Keratinocyte (primary cell): ENCODE measurements around the gene SOCS6.
"Not testable (repeated sequence)": the region's sequence is repeated elsewhere in the genome, so short reads cannot be mapped to it uniquely, and the experiment has no call there.

Source experiments
- CTCF ChIP-seq, 3 experiments: IDR thresholded peaks in 1 of 3; conservative IDR thresholded peaks in 1 of 3; optimal IDR thresholded peaks in 1 of 3; 2 replicates in 2 of 3; 3 replicates in 1 of 3; pipeline versions ENCODE3 to v1.5.1; 2011; ENCODE audit warnings: low read length in 3 of 3, mild to moderate bottlenecking in 3 of 3, moderate library complexity in 2 of 3, control low read depth in 1 of 3, inconsistent platforms in 1 of 3; ENCODE audit not compliant: insufficient read depth in 2 of 3; ENCODE audit errors: extremely low read depth in 1 of 3
- EZH2 ChIP-seq: IDR thresholded peaks from one replicate; pipeline ENCODE4 v1.6.1; 2012; ENCODE audit warnings: inconsistent platforms, mild to moderate bottlenecking, low read length, moderate library complexity

GRCh38 chr18:70249861-70250260 is 39.0 kb upstream of the SOCS6 start:
- TF ChIP-seq CTCF (optimal IDR thresholded peaks at IDR 0.05 in 1 of 3, IDR thresholded peaks at IDR 0.05 in 1 of 3, conservative IDR thresholded peaks at IDR 0.05 in 1 of 3; ENCODE audit: extremely low read depth in 1 of 3, insufficient read depth in 2 of 3, low read length in 3 of 3); EZH2: not testable (repeated sequence)
